A549 treated with CORT108297 at 1 μM for 4 hours (cell line): Measurements from ENCODE around the gene DACH2. TPM values are rescaled to one million over a fixed set of nuclear protein-coding genes. Genes with fewer than 3 reads are reported as not detected.

Source experiments
- total RNA-seq: library from RNA; stranded (reverse); fragments of 200-300 nt; extraction: Qiagen RNA extraction; gene quantifications from 5 replicates; pipeline ENCODE4 v1.2.3, GENCODE V29; 2022

Gene DACH2
- not detected in 5 replicates for total RNA-seq

GRCh38 chrX:86148024-86148511 is at the start of gene DACH2:
DACH2 (plus strand) TSS chrX:86148451.

Other genes with a start within 250 kb of the DACH2 start
- gene CHM, start 100.9 kb upstream of the DACH2 start, total RNA-seq = 8.9 to 11.1 TPM (median 9.8 TPM) in 5 replicates